Mesodermal cell (in vitro differentiated cells): Measurements from ENCODE around the gene MCRS1.

ENCODE experiments used
- H3K27ac ChIP-seq: 2 replicates; pipeline ENCODE4 v1.7.0; 2013; ENCODE audit warnings: mild to moderate bottlenecking, low read depth, low read length, moderate library complexity; ENCODE audit not compliant: severe bottlenecking
- H3K36me3 ChIP-seq: 2 replicates; pipeline ENCODE4 v1.7.1; 2013; ENCODE audit warnings: mild to moderate bottlenecking, low read length, moderate library complexity; ENCODE audit not compliant: control insufficient read depth, insufficient read depth
- H3K4me1 ChIP-seq: one replicate; pipeline ENCODE4 v1.7.1; 2013; ENCODE audit warnings: mild to moderate bottlenecking, low read length; ENCODE audit not compliant: insufficient read depth, control insufficient read depth, poor library complexity, severe bottlenecking
- H3K4me3 ChIP-seq: 2 replicates; pipeline ENCODE4 v1.7.0; 2013; ENCODE audit warnings: low read length, control low read depth, mild to moderate bottlenecking; ENCODE audit not compliant: insufficient read depth, poor library complexity, severe bottlenecking; ENCODE audit errors: extremely low read depth
- H3K9me3 ChIP-seq: 2 replicates; pipeline ENCODE4 v1.7.1; 2013; ENCODE audit warnings: mild to moderate bottlenecking, low read length, moderate library complexity; ENCODE audit not compliant: control insufficient read depth
- WGBS, 2 experiments: methylation state at CpG; one replicate each; pipeline ENCODE4 v1.1.5; 2013; ENCODE audit warnings: missing lambda C conversion rate in 2 of 2; ENCODE audit not compliant: insufficient coverage in 2 of 2; 5-methylcytosine and 5-hydroxymethylcytosine counted together

The MCRS1 gene

GRCh38 chr12:49580572-49581535 is 12.9 kb upstream of the MCRS1 start:
- Histone ChIP-seq H3K36me3 (peaks cover 36% of the 10 kb centered on the region), H3K4me3 (no peak overlapping the region), H3K27ac (peak overlapping the region; percentile 49), H3K9me3 (no peaks in the 10 kb centered on the region), H3K4me1 (peaks cover 4% of the 10 kb centered on the region)
- WGBS, 2 experiments = 28 to 30% methylated on average over 6 to 7 of the region's 8 CpGs

- H3K9me3 ChIP-seq = no peaks in the 10 kb centered on the region
- H3K4me3 ChIP-seq = no peak overlapping the region
- peaks cover 4% of the 10 kb centered on the region for H3K4me1 ChIP-seq
- no peak overlapping the region for H3K27ac ChIP-seq
- WGBS, 2 experiments = 92 to 94% methylated on average over 12 to 13 of the region's 13 CpGs
- H3K36me3 ChIP-seq = peaks cover 45% of the 10 kb centered on the region
Measured at GRCh38 chr12:49578471-49579112, 10.7 kb upstream of the MCRS1 start.

- Histone ChIP-seq H3K4me3 (no peak overlapping the region), H3K9me3 (no peaks in the 10 kb centered on the region), H3K36me3 (peaks cover 42% of the 10 kb centered on the region), H3K4me1 (peaks cover 4% of the 10 kb centered on the region), H3K27ac (no peak overlapping the region)
- 95 to 96% methylated on average over 5 to 7 of the region's 9 CpGs for WGBS, 2 experiments
Measured at GRCh38 chr12:49577589-49578315, 9.8 kb upstream of the MCRS1 start.

GRCh38 chr12:49568442-49569162 is 660 bp upstream of the MCRS1 start:
- 1 to 2% methylated on average over 17 of the region's 19 CpGs for WGBS, 2 experiments
- Histone ChIP-seq H3K4me3 (peak overlapping the region; percentile 92), H3K4me1 (peaks cover 12% of the 10 kb centered on the region), H3K9me3 (no peaks in the 10 kb centered on the region), H3K36me3 (peaks cover 49% of the 10 kb centered on the region), H3K27ac (peak overlapping the region; percentile 85)

- 5 to 6% methylated on average over 7 to 11 of the region's 11 CpGs for WGBS, 2 experiments
Measured at GRCh38 chr12:49567302-49567610, 686 bp downstream of the MCRS1 start.

GRCh38 chr12:49566361-49566760 is 1.6 kb downstream of the MCRS1 start:
- 96 to 97% methylated on average over 11 to 12 of the region's 13 CpGs for WGBS, 2 experiments
- no peak overlapping the region for H3K27ac ChIP-seq
- H3K9me3 ChIP-seq = no peaks in the 10 kb centered on the region
- H3K36me3 ChIP-seq = peaks cover 58% of the 10 kb centered on the region
- H3K4me3 ChIP-seq = no peak overlapping the region
- peaks cover 12% of the 10 kb centered on the region for H3K4me1 ChIP-seq

More at GRCh38 chr12:49567302-49567610, 686 bp downstream of the MCRS1 start:
- peaks cover 12% of the 10 kb centered on the region for H3K4me1 ChIP-seq
- H3K36me3 ChIP-seq = peaks cover 55% of the 10 kb centered on the region
- no peaks in the 10 kb centered on the region for H3K9me3 ChIP-seq
- H3K4me3 ChIP-seq = peak overlapping the region; percentile 92
- no peak overlapping the region for H3K27ac ChIP-seq

GRCh38 chr12:49565406-49566265 is 2.3 kb downstream of the MCRS1 start:
- H3K36me3 ChIP-seq = peaks cover 59% of the 10 kb centered on the region
- no peak overlapping the region for H3K27ac ChIP-seq
- no peaks in the 10 kb centered on the region for H3K9me3 ChIP-seq
- 93 to 97% methylated on average over 7 to 11 of the region's 12 CpGs for WGBS, 2 experiments
- H3K4me3 ChIP-seq = no peak overlapping the region
- peaks cover 12% of the 10 kb centered on the region for H3K4me1 ChIP-seq

GRCh38 chr12:49564686-49565405 is 3.1 kb downstream of the MCRS1 start:
- WGBS, 2 experiments = 96 to 97% methylated on average over 6 to 7 of the region's 8 CpGs
- no peak overlapping the region for H3K27ac ChIP-seq
- peaks cover 12% of the 10 kb centered on the region for H3K4me1 ChIP-seq
- H3K9me3 ChIP-seq = no peaks in the 10 kb centered on the region
- no peak overlapping the region for H3K4me3 ChIP-seq
- H3K36me3 ChIP-seq = peaks cover 64% of the 10 kb centered on the region

GRCh38 chr12:49563951-49564685 is 3.8 kb downstream of the MCRS1 start:
- Histone ChIP-seq H3K27ac (no peak overlapping the region), H3K9me3 (no peaks in the 10 kb centered on the region), H3K36me3 (peaks cover 71% of the 10 kb centered on the region), H3K4me3 (no peak overlapping the region), H3K4me1 (peaks cover 10% of the 10 kb centered on the region)
- WGBS, 2 experiments = 96 to 98% methylated on average over 9 to 10 of the region's 14 CpGs
